Peyer's patch (tissue), 4 donors: ENCODE data around the gene DCST2. TPM values are rescaled to one million over a fixed set of nuclear protein-coding genes. Genes with fewer than 3 reads are reported as not detected.

ENCODE experiments used
- DNase-seq, 3 donors: peaks; one replicate each; pipeline ENCODE4 v3.0.0-alpha.2; 2017 to 2019
- H3K27ac ChIP-seq, 4 donors: fragments of 200-600 bp; sonication (generic); one replicate each; pipeline ENCODE4 v1.5.1; 2016 to 2019
- H3K27me3 ChIP-seq, 2 donors: fragments of 200-600 bp; sonication (generic); one replicate each; pipeline ENCODE4 v1.5.1; 2019
- H3K36me3 ChIP-seq, 3 donors: fragments of 200-600 bp; sonication (generic); one replicate each; pipeline ENCODE4 v1.5.1; 2016 to 2019
- H3K4me1 ChIP-seq, 4 donors: fragments of 200-600 bp; sonication (generic); one replicate each; pipeline ENCODE4 v1.5.1; 2016 to 2019
- H3K4me3 ChIP-seq, 4 donors: fragments of 200-600 bp; sonication (generic); 1 replicate in 3 of 4; 2 replicates in 1 of 4; pipeline ENCODE4 v1.5.1; 2016 to 2019; ENCODE audit warnings: mild to moderate bottlenecking in 1 of 4
- H3K9me3 ChIP-seq, 4 donors: fragments of 200-600 bp; sonication (generic); one replicate each; pipeline ENCODE4 v1.5.1; 2016 to 2019; ENCODE audit warnings: mild to moderate bottlenecking in 1 of 4
- CTCF ChIP-seq, 6 experiments: fragments of 450-650 bp in 4 of 6; fragments of 200-600 bp in 2 of 6; sonication (generic) in 1 of 6; IDR thresholded peaks; one replicate each; pipeline ENCODE4 v1.5.1; 2017 to 2019; ENCODE audit warnings: antibody characterized with exemption in 6 of 6, mild to moderate bottlenecking in 3 of 6, moderate library complexity in 1 of 6
- POLR2A ChIP-seq, 2 donors: fragments of 450-650 bp; IDR thresholded peaks; one replicate each; pipeline ENCODE4 v1.5.1; 2017; ENCODE audit warnings: antibody characterized with exemption in 2 of 2, mild to moderate bottlenecking in 2 of 2, moderate library complexity in 2 of 2
- total RNA-seq, 4 donors: library from RNA; depleted of rRNA; stranded (reverse); fragments of >200 nt; gene quantifications; one replicate each; pipeline ENCODE4 v1.1.0, GENCODE V29; 2016

DCST2 gene
- total RNA-seq, 4 donors from 2014 or later: 1.7 to 12.5 (median 5.3) TPM

- TF ChIP-seq CTCF (IDR thresholded peaks at IDR 0.05): no peak
- TF ChIP-seq POLR2A (IDR thresholded peaks at IDR 0.05): no peak
These were observed 982 bp upstream of the DCST2 start for GRCh38 chr1:155034318-155035208.

GRCh38 chr1:155032886-155033285 lies 695 bp downstream of the DCST2 start:
- no peaks in the 10 kb centered on the region for H3K27me3 ChIP-seq
- no peaks in the 10 kb centered on the region for H3K9me3 ChIP-seq
- peaks cover 0 to 3% (median 1%) of the 10 kb centered on the region in 4 donors for H3K4me1 ChIP-seq
- no peak overlapping the region for H3K4me3 ChIP-seq
- DNase-seq: no peak
- no peaks in the 10 kb centered on the region for H3K36me3 ChIP-seq
- H3K27ac ChIP-seq: no peak overlapping the region
- TF ChIP-seq CTCF (IDR thresholded peaks at IDR 0.05): no peak
- TF ChIP-seq POLR2A (IDR thresholded peaks at IDR 0.05): no peak

More at GRCh38 chr1:155034318-155035208, 982 bp upstream of the DCST2 start:
- Histone ChIP-seq H3K4me1 (peaks cover 0 to 18% (median 3%) of the 10 kb centered on the region in 4 donors), H3K27ac (no peak overlapping the region), H3K9me3 (no peaks in the 10 kb centered on the region), H3K36me3 (no peaks in the 10 kb centered on the region), H3K27me3 (no peaks in the 10 kb centered on the region), H3K4me3 (no peak overlapping the region)
- no peak for DNase-seq

GRCh38 chr1:155030899-155031298 lies 2.7 kb downstream of the DCST2 start:
- DNase-seq: no peak
- H3K27me3 ChIP-seq: no peaks in the 10 kb centered on the region
- H3K27ac ChIP-seq: no peak overlapping the region
- no peak overlapping the region for H3K4me3 ChIP-seq
- no peaks in the 10 kb centered on the region for H3K36me3 ChIP-seq
- H3K9me3 ChIP-seq: no peaks in the 10 kb centered on the region
- TF ChIP-seq POLR2A (IDR thresholded peaks at IDR 0.05): no peak
- no peak for TF ChIP-seq CTCF (IDR thresholded peaks at IDR 0.05)
- H3K4me1 ChIP-seq: no peaks in the 10 kb centered on the region

- H3K27ac ChIP-seq: no peak overlapping the region
- H3K4me1 ChIP-seq: no peaks in the 10 kb centered on the region
- no peak overlapping the region for H3K4me3 ChIP-seq
- H3K27me3 ChIP-seq: no peaks in the 10 kb centered on the region
- H3K36me3 ChIP-seq: no peaks in the 10 kb centered on the region
- DNase-seq: no peak
- no peaks in the 10 kb centered on the region for H3K9me3 ChIP-seq
- TF ChIP-seq POLR2A (IDR thresholded peaks at IDR 0.05): no peak
- no peak for TF ChIP-seq CTCF (IDR thresholded peaks at IDR 0.05)
These were observed 3.3 kb downstream of the DCST2 start for GRCh38 chr1:155030243-155030795.

- Histone ChIP-seq H3K27ac (no peak overlapping the region), H3K36me3 (no peaks in the 10 kb centered on the region), H3K4me1 (no peaks in the 10 kb centered on the region), H3K9me3 (no peaks in the 10 kb centered on the region), H3K27me3 (no peaks in the 10 kb centered on the region), H3K4me3 (no peak overlapping the region)
- no peak for TF ChIP-seq CTCF (IDR thresholded peaks at IDR 0.05)
- no peak for TF ChIP-seq POLR2A (IDR thresholded peaks at IDR 0.05)
- DNase-seq: no peak
These were observed 3.9 kb downstream of the DCST2 start for GRCh38 chr1:155029513-155030242.
